DND-41 (cell line): ENCODE results near the gene PRRX1.

Source experiments
- ATAC-seq: fragments of 200-7000 bp; cut with Tn5 transposase; 3 replicates; pipeline ENCODE4 v1.9.1; 2021; ENCODE audit warnings: low read depth; ENCODE audit not compliant: insufficient read depth
- DNase-seq: peaks from one replicate; pipeline ENCODE4 v3.0.0-alpha.2; 2020
- H2AFZ ChIP-seq: 2 replicates; pipeline ENCODE4 v1.6.0; 2012; ENCODE audit warnings: low read depth, low read length
- H3K27ac ChIP-seq: 2 replicates; pipeline ENCODE4 v1.5.1; 2012; ENCODE audit warnings: low read length, inconsistent platforms
- H3K27me3 ChIP-seq: fragments of 200-600 bp; sonication (generic); 2 replicates; pipeline ENCODE4 v1.6.0; 2012; ENCODE audit warnings: low read length, mild to moderate bottlenecking, inconsistent platforms; ENCODE audit not compliant: insufficient read depth, poor library complexity
- H3K36me3 ChIP-seq: 2 replicates; pipeline ENCODE4 v1.5.1; 2012; ENCODE audit warnings: low read length, inconsistent platforms; ENCODE audit not compliant: insufficient read depth
- H3K4me1 ChIP-seq: 2 replicates; pipeline ENCODE4 v1.5.1; 2012; ENCODE audit warnings: mild to moderate bottlenecking, low read length; ENCODE audit not compliant: insufficient read depth
- H3K4me2 ChIP-seq: 2 replicates; pipeline ENCODE4 v1.6.0; 2012; ENCODE audit warnings: mild to moderate bottlenecking, moderate library complexity, low read length, inconsistent platforms; ENCODE audit not compliant: insufficient read depth
- H3K4me3 ChIP-seq, 2 experiments: fragments of 200-600 bp in 1 of 2; shearing (Covaris generic) in 1 of 2; 2 replicates each; pipeline ENCODE4 v1.5.1; 2012 to 2016; ENCODE audit warnings: inconsistent platforms in 2 of 2, low read length in 2 of 2, mild to moderate bottlenecking in 2 of 2, low read depth in 1 of 2, moderate library complexity in 1 of 2
- H3K79me2 ChIP-seq: 2 replicates; pipeline ENCODE4 v1.6.0; 2012; ENCODE audit warnings: low read length, inconsistent platforms; ENCODE audit not compliant: insufficient read depth
- H3K9ac ChIP-seq: 2 replicates; pipeline ENCODE4 v1.6.0; 2012; ENCODE audit warnings: low read depth, mild to moderate bottlenecking, inconsistent platforms, low read length, moderate library complexity
- H3K9me3 ChIP-seq: 2 replicates; pipeline ENCODE4 v1.5.1; 2012; ENCODE audit warnings: low read length, moderate library complexity, mild to moderate bottlenecking, inconsistent platforms; ENCODE audit not compliant: insufficient read depth, severe bottlenecking
- H4K20me1 ChIP-seq: 2 replicates; pipeline ENCODE4 v1.6.0; 2012; ENCODE audit warnings: low read length; ENCODE audit not compliant: insufficient read depth
- CTCF ChIP-seq: IDR thresholded peaks from 2 replicates; pipeline ENCODE4 v1.5.1; 2012; ENCODE audit warnings: borderline replicate concordance, low read length, moderate library complexity, mild to moderate bottlenecking; ENCODE audit not compliant: poor library complexity, severe bottlenecking; ENCODE audit errors: extremely low read depth
- EZH2 ChIP-seq: IDR thresholded peaks from 3 replicates; pipeline ENCODE4 v1.6.1; 2012; ENCODE audit warnings: borderline replicate concordance, low read depth, mild to moderate bottlenecking, moderate library complexity, low read length, inconsistent platforms; ENCODE audit not compliant: severe bottlenecking

The PRRX1 gene

GRCh38 chr1:170663404-170664092 lies 383 bp upstream of the PRRX1 start:
- Histone ChIP-seq H3K27me3 (no peaks in the 10 kb centered on the region), H3K4me1 (no peaks in the 10 kb centered on the region), H3K9ac (no peak overlapping the region), H3K27ac (no peak overlapping the region), H3K4me3 (no peak overlapping the region), H3K9me3 (no peaks in the 10 kb centered on the region), H3K79me2 (no peaks in the 10 kb centered on the region), H3K4me2 (no peak overlapping the region), H3K36me3 (no peaks in the 10 kb centered on the region), H2AFZ (no peak overlapping the region), H4K20me1 (no peaks in the 10 kb centered on the region)
- no peak for TF ChIP-seq CTCF
- TF ChIP-seq EZH2: no peak
- DNase-seq: no peak
- ATAC-seq: no peak

GRCh38 chr1:170664828-170665612 lies 1.1 kb downstream of the PRRX1 start:
- H3K36me3 ChIP-seq: no peaks in the 10 kb centered on the region
- no peak for DNase-seq
- no peak overlapping the region for H3K27ac ChIP-seq
- no peak overlapping the region for H3K4me2 ChIP-seq
- H2AFZ ChIP-seq: peak overlapping the region; percentile 19; the same call in 1 of the 2 replicates
- no peaks in the 10 kb centered on the region for H4K20me1 ChIP-seq
- H3K9ac ChIP-seq: no peak overlapping the region
- H3K27me3 ChIP-seq: no peaks in the 10 kb centered on the region
- no peak for ATAC-seq
- no peaks in the 10 kb centered on the region for H3K79me2 ChIP-seq
- no peaks in the 10 kb centered on the region for H3K4me1 ChIP-seq
- no peaks in the 10 kb centered on the region for H3K9me3 ChIP-seq
- H3K4me3 ChIP-seq: no peak overlapping the region
- TF ChIP-seq EZH2 (no peak), CTCF (no peak)

- Histone ChIP-seq H3K36me3 (no peaks in the 10 kb centered on the region), H3K4me3 (no peak overlapping the region), H3K27me3 (no peaks in the 10 kb centered on the region), H3K9ac (no peak overlapping the region), H2AFZ (peak overlapping the region; percentile 19), H3K4me2 (no peak overlapping the region), H3K79me2 (no peaks in the 10 kb centered on the region), H4K20me1 (no peaks in the 10 kb centered on the region), H3K4me1 (no peaks in the 10 kb centered on the region), H3K9me3 (no peaks in the 10 kb centered on the region), H3K27ac (no peak overlapping the region)
- DNase-seq: no peak
- no peak for ATAC-seq
- TF ChIP-seq EZH2: no peak
- TF ChIP-seq CTCF: no peak
Measured at GRCh38 chr1:170665629-170666028, 1.7 kb downstream of the PRRX1 start.
